GM19455 (cell line): ENCODE results near the gene EHMT1.
"Not testable (repeated sequence)": the region's sequence is repeated elsewhere in the genome, so short reads cannot be mapped to it uniquely, and the experiment has no call there.

Source experiments
- ATAC-seq: cut with Tn5 transposase; IDR thresholded peaks from one replicate; pipeline ENCODE4 v1.9.1; 2021; ENCODE audit not compliant: unreplicated experiment

The EHMT1 gene

DNA sequence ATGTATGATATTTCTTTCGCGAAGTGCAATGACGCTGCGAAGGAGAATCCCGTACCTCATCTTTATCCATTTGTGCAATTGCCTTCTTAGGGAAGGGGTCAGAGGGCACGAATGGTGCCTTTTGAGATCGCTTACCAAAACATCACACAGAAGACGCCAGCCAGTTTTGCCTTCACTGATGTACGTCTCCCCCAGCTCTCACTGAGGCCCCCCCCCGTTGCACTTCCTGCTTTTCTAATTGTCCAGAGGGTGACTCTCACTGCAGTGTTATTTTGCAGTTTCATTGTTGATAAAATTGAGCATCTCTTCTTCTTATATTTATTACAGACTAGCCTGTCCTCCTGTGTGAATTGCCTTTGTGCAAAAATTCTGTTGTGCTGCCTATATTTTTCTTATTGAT lies 219.8 kb downstream of the EHMT1 start:
- no peak for ATAC-seq

- ATAC-seq, result no peak
Measured at GRCh38 chr9:137843355-137843754, 224.6 kb downstream of the EHMT1 start.

- no peak for ATAC-seq
Measured at GRCh38 chr9:137851516-137852267, 232.9 kb downstream of the EHMT1 start.

DNA sequence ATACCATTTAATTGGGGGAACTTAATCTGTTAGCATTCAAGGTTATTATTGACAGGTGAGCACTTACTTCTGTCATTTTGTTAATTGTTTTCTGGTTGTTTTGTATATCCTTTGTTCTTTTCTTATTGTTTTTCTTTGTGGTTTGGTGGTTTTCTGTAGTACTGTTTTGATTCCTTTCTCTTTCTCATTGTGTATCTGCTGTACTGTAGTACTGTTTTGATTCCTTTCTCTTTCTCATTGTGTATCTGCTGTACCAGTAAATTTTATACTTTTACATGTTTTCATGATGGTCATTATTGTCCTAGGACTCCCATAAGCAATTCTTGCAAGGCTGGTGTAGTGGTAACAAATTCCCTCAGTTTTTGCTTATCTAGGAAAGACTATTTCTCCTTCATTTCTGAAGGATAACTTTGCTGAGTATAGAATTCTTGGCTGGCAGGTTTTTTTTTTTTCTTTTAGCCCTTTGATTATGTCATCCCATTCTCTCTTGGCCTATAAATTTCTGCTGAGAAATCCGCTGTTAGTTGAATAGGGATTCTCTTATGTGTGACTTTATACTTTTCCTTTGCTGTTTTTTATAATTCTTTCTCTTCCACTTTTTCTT lies 234.7 kb downstream of the EHMT1 start:
- no peak for ATAC-seq

- no peak for ATAC-seq
Measured at GRCh38 chr9:137860361-137860760, 241.6 kb downstream of the EHMT1 start.

- ATAC-seq, result no peak
Measured at GRCh38 chr9:137865581-137866145, 246.9 kb downstream of the EHMT1 start.

DNA sequence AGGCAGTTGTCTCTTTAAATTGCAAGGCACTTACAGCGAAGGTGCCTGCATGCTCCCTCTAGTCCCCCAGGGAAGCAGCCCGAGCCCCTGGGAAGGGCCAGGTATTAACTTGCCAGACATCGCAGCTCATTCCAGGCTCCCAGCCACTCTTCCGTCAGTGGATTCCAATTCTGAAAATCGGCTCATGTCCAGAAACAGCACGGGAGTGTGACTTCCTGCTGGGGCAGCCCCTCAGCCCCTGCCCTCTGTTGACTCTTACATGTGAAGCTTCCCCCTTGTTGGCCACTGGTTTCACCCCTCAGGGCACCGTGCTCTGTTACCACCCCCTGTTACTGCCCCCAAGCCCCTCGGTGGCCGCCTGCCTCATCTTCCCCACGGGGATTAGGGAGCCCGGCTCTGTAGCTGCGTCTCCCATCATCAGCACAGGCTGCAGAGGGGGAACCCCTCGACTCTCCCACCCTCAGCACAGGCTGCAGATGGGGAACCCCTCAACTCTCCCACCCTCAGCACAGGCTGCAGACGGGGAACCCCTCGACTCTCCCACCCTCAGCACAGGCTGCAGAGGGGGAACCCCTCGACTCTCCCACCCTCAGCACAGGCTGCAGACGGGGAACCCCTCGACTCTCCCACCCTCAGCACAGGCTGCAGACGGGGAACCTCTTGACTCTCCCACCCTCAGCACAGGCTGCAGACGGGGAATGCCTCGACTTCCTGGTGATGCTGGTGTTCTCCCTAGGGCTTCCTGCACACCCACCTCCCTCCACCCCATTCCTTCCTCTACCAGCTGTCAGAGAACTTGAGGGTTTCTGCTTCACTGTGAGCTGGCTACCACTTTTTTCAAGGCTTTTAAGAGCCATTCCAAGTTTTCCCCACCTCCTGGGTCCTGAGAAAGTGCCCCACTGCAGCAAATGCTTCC lies 247.7 kb downstream of the EHMT1 start:
- ATAC-seq, result no peak

DNA sequence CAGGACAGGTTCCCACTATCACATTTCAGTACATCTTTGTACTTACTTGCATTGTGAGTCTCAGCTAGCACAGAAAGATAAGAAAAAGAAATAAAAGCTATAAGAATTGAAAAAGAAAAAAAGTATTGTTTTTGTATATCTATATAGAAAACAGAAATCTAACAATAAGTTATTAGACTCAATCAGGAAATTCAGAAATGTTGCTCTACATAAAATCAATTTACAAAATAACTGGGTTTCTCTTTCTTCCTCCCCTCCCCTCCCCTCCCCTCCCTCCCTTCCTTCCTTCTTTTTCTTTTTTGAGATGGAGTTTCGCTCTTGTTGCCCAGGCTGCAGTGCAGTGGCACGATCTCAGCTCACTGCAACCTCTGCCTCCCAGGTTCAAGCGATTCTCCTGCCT lies 251.6 kb downstream of the EHMT1 start:
- no peak for ATAC-seq

- no peak for ATAC-seq
Measured at GRCh38 chr9:137872296-137872695, 253.5 kb downstream of the EHMT1 start.

DNA sequence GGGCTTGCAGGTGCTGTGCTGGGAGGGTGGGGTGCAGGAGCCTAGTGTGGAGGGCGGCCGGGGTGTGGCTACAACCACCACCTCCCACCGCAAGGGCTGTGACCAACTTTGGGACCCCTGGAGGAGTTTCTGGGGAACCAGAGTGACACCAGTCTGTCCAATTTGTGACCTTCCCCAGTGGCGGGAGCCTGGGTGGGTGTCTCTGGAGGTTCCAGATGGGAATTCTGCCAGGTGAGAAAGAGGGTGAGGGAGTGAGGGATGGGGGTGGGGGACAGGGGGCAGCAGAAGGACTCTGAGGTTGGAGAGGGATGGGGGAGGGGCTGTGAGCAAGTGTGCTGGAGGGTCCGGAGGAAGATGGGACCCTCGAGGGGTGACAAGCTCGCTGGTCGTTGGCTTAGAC lies 254.6 kb downstream of the EHMT1 start:
- ATAC-seq, result no peak

DNA sequence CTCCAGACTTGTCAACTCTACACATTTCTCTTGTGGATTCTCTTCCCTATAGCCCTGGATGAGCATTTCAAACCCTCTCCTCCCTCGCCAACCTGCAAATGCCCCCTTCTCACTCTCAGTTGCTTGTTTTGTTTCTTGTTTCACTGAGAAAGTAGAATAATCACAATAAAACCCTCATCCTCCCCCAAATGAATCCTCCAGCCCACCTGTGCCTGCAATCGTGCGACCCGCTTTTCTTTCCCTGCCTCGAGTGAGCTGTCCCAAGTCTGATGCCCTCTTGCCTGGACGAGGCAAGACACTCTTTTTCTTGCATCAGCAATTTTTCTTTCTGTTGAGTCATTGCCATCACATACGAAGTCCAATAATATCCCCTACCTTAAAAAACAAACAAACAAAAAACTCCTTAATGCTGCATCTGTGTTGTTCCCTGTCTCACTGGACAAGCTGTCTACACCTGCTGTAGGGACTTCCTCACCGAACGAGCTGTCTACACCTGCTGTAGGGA lies 255.1 kb downstream of the EHMT1 start:
- no peak for ATAC-seq

GRCh38 chr9:137875354-137875753 lies 256.5 kb downstream of the EHMT1 start:
- ATAC-seq, result no peak

DNA sequence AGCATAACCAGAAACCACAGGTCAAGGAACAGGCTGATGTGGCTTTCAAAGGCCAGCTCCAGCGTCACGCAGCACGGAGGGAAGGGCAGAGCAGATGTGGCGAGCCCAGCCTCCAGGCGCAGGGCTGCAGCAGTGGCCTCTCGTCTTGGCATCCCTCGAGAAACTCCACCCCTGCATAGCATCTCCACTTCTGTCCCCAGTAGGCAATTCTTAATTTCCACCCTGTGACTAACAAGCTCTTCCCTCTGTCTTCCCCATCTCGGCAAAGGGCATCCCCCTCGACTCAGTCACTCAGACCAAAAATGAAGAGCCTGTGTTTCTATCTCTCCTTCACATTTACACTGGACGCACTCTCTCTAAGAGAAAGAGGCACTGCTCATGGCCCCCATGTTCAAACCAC lies 257.0 kb downstream of the EHMT1 start:
- no peak for ATAC-seq

GRCh38 chr9:137876269-137876668 lies 257.5 kb downstream of the EHMT1 start:
- no peak for ATAC-seq

- ATAC-seq, result no peak
Measured at GRCh38 chr9:137876781-137877386, 258.1 kb downstream of the EHMT1 start.

DNA sequence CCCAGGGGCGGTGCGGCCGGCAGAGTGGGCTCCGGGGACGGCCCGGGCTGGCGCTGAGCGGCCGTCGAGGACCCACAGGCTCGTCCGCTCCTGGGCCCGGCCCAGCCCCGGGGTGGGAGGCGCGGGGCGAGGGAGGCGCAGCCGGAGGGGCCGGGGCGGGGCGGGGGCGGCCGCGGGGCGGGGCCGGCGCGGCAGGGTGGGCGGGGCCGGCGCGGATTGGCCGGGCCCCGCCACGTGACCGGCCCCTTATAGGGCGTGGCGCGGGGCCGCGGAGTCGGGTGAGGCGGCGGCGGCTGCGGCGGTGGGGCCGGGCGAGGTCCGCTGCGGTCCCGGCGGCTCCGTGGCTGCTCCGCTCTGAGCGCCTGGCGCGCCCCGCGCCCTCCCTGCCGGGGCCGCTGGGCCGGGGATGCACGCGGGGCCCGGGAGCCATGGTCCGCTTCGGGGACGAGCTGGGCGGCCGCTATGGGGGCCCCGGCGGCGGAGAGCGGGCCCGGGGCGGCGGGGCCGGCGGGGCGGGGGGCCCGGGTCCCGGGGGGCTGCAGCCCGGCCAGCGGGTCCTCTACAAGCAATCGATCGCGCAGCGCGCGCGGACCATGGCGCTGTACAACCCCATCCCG lies 258.8 kb downstream of the EHMT1 start, which contains the start of gene CACNA1B:
Gene CACNA1B, plus strand, starts transcription at position 277 of the 617 bp plus-strand sequence. Its CDS starts 152 bp downstream, at position 429.
- not testable (repeated sequence) for ATAC-seq

DNA sequence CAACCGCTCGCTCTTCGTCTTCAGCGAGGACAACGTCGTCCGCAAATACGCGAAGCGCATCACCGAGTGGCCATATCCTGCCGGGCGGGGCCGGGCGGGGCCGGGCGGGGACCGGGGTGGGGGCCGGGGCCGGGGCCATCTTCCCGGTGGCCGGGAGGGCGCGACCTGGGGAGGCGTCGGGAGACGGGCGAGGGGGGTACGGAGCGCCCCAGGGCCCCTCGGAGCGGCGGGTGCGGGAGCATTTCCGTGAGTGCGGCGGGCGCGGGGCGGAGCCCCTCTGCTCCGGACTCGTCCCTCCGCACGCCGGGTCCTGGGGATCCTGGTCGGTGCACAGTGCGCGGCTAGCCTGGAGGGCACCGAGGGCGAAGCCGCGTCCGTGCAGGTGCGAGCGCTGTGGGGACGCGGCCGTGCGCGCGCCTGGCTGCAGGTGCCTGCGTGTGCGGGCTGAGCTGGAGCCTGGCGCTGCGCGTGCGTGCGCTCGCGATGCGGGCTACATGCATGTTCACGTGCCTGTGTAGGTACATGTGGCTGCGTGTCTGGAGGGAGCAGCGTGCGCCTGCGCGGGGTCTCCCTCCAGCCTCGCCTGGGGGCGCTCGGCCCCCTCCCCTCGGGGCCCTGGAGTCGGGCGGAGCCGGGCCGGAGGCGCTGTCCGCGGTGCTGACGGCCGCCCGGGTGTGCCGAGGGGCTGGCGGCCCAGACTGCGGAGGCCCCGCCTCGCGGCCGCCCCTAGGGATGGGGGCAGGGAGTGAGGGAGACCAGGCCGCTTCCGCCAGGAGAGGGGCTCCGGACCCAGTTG lies 259.5 kb downstream of the EHMT1 start:
- no peak for ATAC-seq

DNA sequence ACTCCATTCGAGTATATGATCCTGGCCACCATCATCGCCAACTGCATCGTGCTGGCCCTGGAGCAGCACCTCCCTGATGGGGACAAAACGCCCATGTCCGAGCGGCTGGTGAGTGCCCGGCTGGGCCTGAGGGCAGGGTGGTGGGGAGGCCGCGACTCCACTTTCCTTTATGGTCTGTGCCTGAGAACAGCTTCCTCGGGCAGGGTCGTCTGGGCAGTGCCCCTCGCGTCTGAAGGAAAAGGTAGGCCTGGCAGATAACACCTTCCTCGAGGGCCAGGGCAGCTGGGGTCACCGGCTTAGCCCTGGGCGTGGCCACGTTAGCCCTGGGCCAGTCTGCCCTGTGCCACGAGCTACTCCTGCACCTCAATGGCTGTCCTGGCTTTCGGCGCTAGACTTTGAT lies 260.2 kb downstream of the EHMT1 start:
- ATAC-seq, result no peak

GRCh38 chr9:137879566-137880150 lies 260.9 kb downstream of the EHMT1 start:
- ATAC-seq, result no peak
